ENCODE results near the gene EVI5L. TPM values are rescaled to one million over a fixed set of nuclear protein-coding genes. Genes with fewer than 3 reads are reported as not detected.

The EVI5L gene
- total RNA-seq (13.5 and 18.3 TPM in 2 replicates), polyA plus RNA-seq (11.9 and 15.8 TPM in 2 replicates), polyA minus RNA-seq (14.3 and 23.8 TPM in 2 replicates), Bru-seq, nascent RNA (percentile 42 among the genes with signal in this experiment), BruChase-seq, experiment 1, labeled RNA remaining after a 6-hour chase (percentile 62 among the genes with signal in this experiment), BruChase-seq, experiment 2, labeled RNA remaining after a 2-hour chase (percentile 53 among the genes with signal in this experiment)
- 9.3 and 10.3 TPM in 2 replicates for polyA plus RNA-seq (2011; cell fraction: cytosol; rRNA removed)
- 14.7 and 18.5 TPM in 2 replicates for polyA plus RNA-seq (2011; cell fraction: nucleus; rRNA removed)
- 10.3 and 17.7 TPM in 2 replicates for polyA plus RNA-seq (2012)
- 7.0 TPM for polyA minus RNA-seq (2011; cell fraction: cytosol; rRNA and poly(A)+ RNA removed)
- 8.7 and 9.9 TPM in 2 replicates for polyA minus RNA-seq (2011; cell fraction: nucleus; rRNA and poly(A)+ RNA removed)
- long read RNA-seq, transcript EVI5L-201 (19 exons, 3,855 nt) = major isoform, 7 of 26 reads
- long read RNA-seq, partial matches to known transcripts = 6 of 26 reads
- long read RNA-seq, other reads (novel, unspliced or antisense) = 13 of 26 reads

DNA sequence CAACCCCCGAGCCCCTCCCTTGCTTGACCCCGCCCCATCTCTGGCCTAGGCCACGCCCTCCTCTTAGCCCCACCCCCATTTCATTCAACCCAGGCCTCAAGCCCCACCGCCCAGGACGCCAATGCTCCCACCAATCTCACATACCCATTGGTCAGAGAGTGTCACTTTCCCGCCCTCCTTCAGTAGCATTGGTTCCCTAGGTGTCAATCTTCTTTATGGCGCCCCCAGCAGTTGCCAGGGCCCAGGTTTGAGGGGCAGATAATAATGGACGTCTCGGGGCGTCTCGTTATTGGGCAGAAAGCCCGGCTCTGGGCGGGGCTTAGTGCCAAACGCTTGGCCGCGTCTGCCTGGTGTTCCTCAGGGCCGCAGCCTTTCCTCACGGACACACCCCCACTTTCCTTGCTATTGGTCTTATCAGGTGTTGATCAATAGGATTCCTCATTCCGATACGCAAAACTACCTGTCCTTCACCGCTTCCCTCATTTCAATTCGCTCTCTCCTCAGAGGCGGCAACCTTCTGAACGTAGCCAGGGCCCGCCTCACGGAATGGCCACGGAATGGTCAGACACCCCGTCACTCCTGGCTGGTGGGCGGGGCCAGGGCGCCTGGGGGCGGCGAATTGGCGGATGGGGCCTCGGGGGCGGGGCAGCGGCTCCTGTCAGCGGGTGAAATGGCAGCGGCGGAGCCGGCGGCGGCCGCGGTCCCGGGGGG is at the start of gene EVI5L:
TSS of gene EVI5L (plus strand) at position 658 of the 711 bp plus-strand sequence. CDS start 16,325 bp downstream, outside the sequence.
- dilution Hi-C loops (cut with MboI; ENCODE audit: extremely low pct_ligation_motif_present, low sequenced_read_pairs) = no loop called here
- H3K4me2 ChIP-seq (ENCODE audit: insufficient read depth, low read length) = peak within 1 kb of the TSS; percentile 73
- peak; percentile 100 for FAIRE-seq
- peak within 1 kb of the TSS; percentile 43 for H3K9ac ChIP-seq (replicated peaks; ENCODE audit: extremely low read depth, insufficient read depth, low read length)
- no peaks in the 10 kb centered on the region for H3K9me3 ChIP-seq (replicated peaks; ENCODE audit: control insufficient read depth, insufficient read depth, low read length)
- peak within 1 kb of the TSS; percentile 88 for H2AFZ ChIP-seq (ENCODE audit: low read depth, low read length)
- peak within 1 kb of the TSS; percentile 35 to 89 (median 55) for H3K4me3 ChIP-seq (replicated peaks in 1 of 3; ENCODE audit: insufficient read depth in 1 of 3, low read depth in 1 of 3, low read length in 3 of 3)
- peaks cover 0 to 3% of the 10 kb centered on the region in 2 experiments for H3K27me3 ChIP-seq (ENCODE audit: control insufficient read depth in 2 of 2, insufficient read depth in 2 of 2, low read length in 2 of 2)
- peaks cover 11% of the 10 kb centered on the region for H3K4me1 ChIP-seq (ENCODE audit: control insufficient read depth, extremely low read depth, insufficient read depth, low read length)
- no peaks in the 10 kb centered on the region for H3K79me2 ChIP-seq (ENCODE audit: control insufficient read depth, insufficient read depth, low read length)
- no peaks in the 10 kb centered on the region for H3K9me1 ChIP-seq (replicated peaks; ENCODE audit: control insufficient read depth, extremely low read depth, insufficient read depth, low read length)
- TF ChIP-seq GATA2 (IDR thresholded peaks at IDR 0.05; ENCODE audit: insufficient read depth, insufficient read length, low read depth, low read length) = peak; percentile 11
- TF ChIP-seq MYC (IDR thresholded peaks at IDR 0.05; ENCODE audit: low read depth, low read length) = no peak
- intact Hi-C loops (cut with micrococcal nuclease) = loop anchor here (2.0 to 5.0 kb wide), 3 partner anchors 35 to 262 kb away; partner anchors contain the start of gene PRR36
- DNase-seq (ENCODE audit: low read depth, low spot score) = peak; percentile 100
- peak within 1 kb of the TSS; percentile 13 for H3K27ac ChIP-seq (ENCODE audit: insufficient read depth, low read depth, low read length)
- ChIA-PET POLR2A (no interaction called here), CTCF (no interaction called here)
- no TSS peak for BruUV-seq (replicated peaks)
- no peaks in the 10 kb centered on the region for H3K36me3 ChIP-seq (ENCODE audit: control insufficient read depth in 2 of 2, extremely low read depth in 1 of 2, insufficient read depth in 2 of 2, low read length in 2 of 2)
- no peaks in the 10 kb centered on the region for H4K20me1 ChIP-seq (replicated peaks; ENCODE audit: control insufficient read depth, extremely low read depth, insufficient read depth, low read length)

DNA sequence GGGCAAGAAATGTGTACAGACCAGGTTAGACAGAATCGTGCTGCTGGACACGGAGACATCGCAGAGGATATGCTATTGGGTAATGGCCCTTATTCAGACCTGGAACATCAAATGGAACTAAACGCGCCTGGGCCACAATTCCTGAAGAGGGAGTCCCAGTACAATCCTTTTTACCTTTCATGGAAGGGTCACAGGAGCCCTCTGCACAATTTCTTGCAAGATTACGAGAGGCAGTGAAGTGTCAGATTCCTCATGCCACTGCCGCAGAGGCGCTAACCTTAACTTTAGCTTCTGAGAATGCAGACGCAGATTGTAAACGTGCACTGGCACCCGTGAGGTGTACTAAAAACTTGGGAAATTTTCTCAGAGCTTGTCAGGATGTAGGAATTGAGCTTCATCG is 48.9 kb upstream of the EVI5L start:
- H3K27me3 ChIP-seq (ENCODE audit: control insufficient read depth in 2 of 2, insufficient read depth in 2 of 2, low read length in 2 of 2) = no peaks in the 10 kb centered on the region
- no peaks in the 10 kb centered on the region for H3K79me2 ChIP-seq (ENCODE audit: control insufficient read depth, insufficient read depth, low read length)
- H3K9ac ChIP-seq (replicated peaks; ENCODE audit: extremely low read depth, insufficient read depth, low read length) = no peak overlapping the region
- TF ChIP-seq, protein P1, sequence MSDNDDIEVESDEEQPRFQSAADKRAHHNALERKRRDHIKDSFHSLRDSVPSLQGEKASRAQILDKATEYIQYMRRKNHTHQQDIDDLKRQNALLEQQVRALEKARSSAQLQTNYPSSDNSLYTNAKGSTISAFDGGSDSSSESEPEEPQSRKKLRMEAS (IDR thresholded peaks at IDR 0.05; ENCODE audit: insufficient read depth, insufficient read length) = no peak
- TF ChIP-seq MYC (IDR thresholded peaks at IDR 0.05; ENCODE audit: low read depth, low read length) (no peak), POLR2AphosphoS5 (IDR thresholded peaks at IDR 0.05; ENCODE audit: insufficient read depth, low read depth, low read length) (no peak), GATA2 (IDR thresholded peaks at IDR 0.05; ENCODE audit: insufficient read depth, insufficient read length, low read depth, low read length) (no peak), JUN (IDR thresholded peaks at IDR 0.05; ENCODE audit: borderline replicate concordance, insufficient read depth, insufficient read length, low read depth) (no peak), POLR2A (IDR thresholded peaks at IDR 0.05; ENCODE audit: low read depth, low read length) (no peak), EZH2 (IDR thresholded peaks at IDR 0.05; ENCODE audit: borderline replicate concordance, low read depth, low read length, severe bottlenecking) (no peak)
- TF ChIP-seq, protein P2, sequence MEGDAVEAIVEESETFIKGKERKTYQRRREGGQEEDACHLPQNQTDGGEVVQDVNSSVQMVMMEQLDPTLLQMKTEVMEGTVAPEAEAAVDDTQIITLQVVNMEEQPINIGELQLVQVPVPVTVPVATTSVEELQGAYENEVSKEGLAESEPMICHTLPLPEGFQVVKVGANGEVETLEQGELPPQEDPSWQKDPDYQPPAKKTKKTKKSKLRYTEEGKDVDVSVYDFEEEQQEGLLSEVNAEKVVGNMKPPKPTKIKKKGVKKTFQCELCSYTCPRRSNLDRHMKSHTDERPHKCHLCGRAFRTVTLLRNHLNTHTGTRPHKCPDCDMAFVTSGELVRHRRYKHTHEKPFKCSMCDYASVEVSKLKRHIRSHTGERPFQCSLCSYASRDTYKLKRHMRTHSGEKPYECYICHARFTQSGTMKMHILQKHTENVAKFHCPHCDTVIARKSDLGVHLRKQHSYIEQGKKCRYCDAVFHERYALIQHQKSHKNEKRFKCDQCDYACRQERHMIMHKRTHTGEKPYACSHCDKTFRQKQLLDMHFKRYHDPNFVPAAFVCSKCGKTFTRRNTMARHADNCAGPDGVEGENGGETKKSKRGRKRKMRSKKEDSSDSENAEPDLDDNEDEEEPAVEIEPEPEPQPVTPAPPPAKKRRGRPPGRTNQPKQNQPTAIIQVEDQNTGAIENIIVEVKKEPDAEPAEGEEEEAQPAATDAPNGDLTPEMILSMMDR (IDR thresholded peaks at IDR 0.05; ENCODE audit: extremely low read depth in 1 of 2, insufficient read depth in 1 of 2, low read depth in 1 of 2, low read length in 2 of 2) = no peak
- no peaks in the 10 kb centered on the region for H3K4me1 ChIP-seq (ENCODE audit: control insufficient read depth, extremely low read depth, insufficient read depth, low read length)
- dilution Hi-C loops (cut with MboI; ENCODE audit: extremely low pct_ligation_motif_present, low sequenced_read_pairs) = no loop called here
- ChIA-PET CTCF (interaction anchor here (5.2 kb wide), 1 partner anchor 18 kb away, joined by 35 read pairs; no protein-coding TSS in a partner anchor), POLR2A (no interaction called here)
- no peaks in the 10 kb centered on the region for H4K20me1 ChIP-seq (replicated peaks; ENCODE audit: control insufficient read depth, extremely low read depth, insufficient read depth, low read length)
- BruUV-seq (replicated peaks) = no TSS peak
- H2AFZ ChIP-seq (ENCODE audit: low read depth, low read length) = no peak overlapping the region
- no peak overlapping the region for H3K4me3 ChIP-seq (replicated peaks in 1 of 3; ENCODE audit: insufficient read depth in 1 of 3, low read depth in 1 of 3, low read length in 3 of 3)
- H3K4me2 ChIP-seq (ENCODE audit: insufficient read depth, low read length) = no peak overlapping the region
- no peak overlapping the region for H3K27ac ChIP-seq (ENCODE audit: insufficient read depth, low read depth, low read length)
- H3K9me1 ChIP-seq (replicated peaks; ENCODE audit: control insufficient read depth, extremely low read depth, insufficient read depth, low read length) = no peaks in the 10 kb centered on the region
- H3K36me3 ChIP-seq (ENCODE audit: control insufficient read depth in 2 of 2, extremely low read depth in 1 of 2, insufficient read depth in 2 of 2, low read length in 2 of 2) = no peaks in the 10 kb centered on the region
- DNase-seq (ENCODE audit: low read depth, low spot score) (no peak), FAIRE-seq (no peak)
- H3K9me3 ChIP-seq (replicated peaks; ENCODE audit: control insufficient read depth, insufficient read depth, low read length) = no peaks in the 10 kb centered on the region
- intact Hi-C loops (cut with micrococcal nuclease) = no loop called here

All from endothelial cell of umbilical vein (primary cell).